ENCODE results near the gene YAP1. TPM values are rescaled to one million over a fixed set of nuclear protein-coding genes. Genes with fewer than 3 reads are reported as not detected.

YAP1 gene
- polyA plus RNA-seq, 1 experiment: 139 TPM

- POLR2A ChIA-PET: no interaction called here
- no peak for DNase-seq (ENCODE audit: low read depth)
- H3K27me3 ChIP-seq (ENCODE audit: control insufficient read depth, insufficient read depth, low read length): no peaks in the 10 kb centered on the region
- H3K4me3 ChIP-seq (ENCODE audit: low read depth, low read length): no peak overlapping the region
- H3K36me3 ChIP-seq (ENCODE audit: control insufficient read depth, insufficient read depth, low read length): no peaks in the 10 kb centered on the region; the same call in 1 of the 2 replicates
- CTCF ChIA-PET: interaction anchor here (1.0 to 1.8 kb wide), 2 partner anchors 12 to 327 kb away, joined by 3 to 4 read pairs; no protein-coding TSS in a partner anchor
- TF ChIP-seq CTCF (IDR thresholded peaks at IDR 0.05; ENCODE audit: insufficient read depth, low read depth, low read length): no peak
Measured at GRCh38 chr11:102168481-102168880, 58.2 kb downstream of the YAP1 start.

- Histone ChIP-seq H3K27me3 (ENCODE audit: control insufficient read depth, insufficient read depth, low read length) (no peaks in the 10 kb centered on the region), H3K36me3 (ENCODE audit: control insufficient read depth, insufficient read depth, low read length) (0 out of 2 replicates have a peak, but pooled peaks cover 2% of the 10 kb centered on the region), H3K4me3 (ENCODE audit: low read depth, low read length) (no peak overlapping the region)
- POLR2A ChIA-PET: interaction anchor here (0.6 kb wide), 1 partner anchor 51 kb away, joined by 3 read pairs; no protein-coding TSS in a partner anchor
- CTCF ChIA-PET: interaction anchor here (1.2 to 1.4 kb wide), 2 partner anchors 13 to 39 kb away, joined by 3 read pairs; no protein-coding TSS in a partner anchor
- no peak for DNase-seq (ENCODE audit: low read depth)
- TF ChIP-seq CTCF (IDR thresholded peaks at IDR 0.05; ENCODE audit: insufficient read depth, low read depth, low read length): no peak
Measured at GRCh38 chr11:102171101-102171500, 60.9 kb downstream of the YAP1 start.

GRCh38 chr11:102172127-102172848 is 62.0 kb downstream of the YAP1 start:
- H3K36me3 ChIP-seq (ENCODE audit: control insufficient read depth, insufficient read depth, low read length): 0 out of 2 replicates have a peak, but pooled peaks cover 2% of the 10 kb centered on the region
- no peak overlapping the region for H3K4me3 ChIP-seq (ENCODE audit: low read depth, low read length)
- CTCF ChIA-PET: interaction anchor here (1.4 kb wide), 1 partner anchor 40 kb away, joined by 3 read pairs; no protein-coding TSS in a partner anchor
- no peaks in the 10 kb centered on the region for H3K27me3 ChIP-seq (ENCODE audit: control insufficient read depth, insufficient read depth, low read length)
- POLR2A ChIA-PET: interaction anchor here (0.7 kb wide), 1 partner anchor 20 kb away, joined by 8 read pairs; no protein-coding TSS in a partner anchor
- DNase-seq (ENCODE audit: low read depth): no peak
- TF ChIP-seq CTCF (IDR thresholded peaks at IDR 0.05; ENCODE audit: insufficient read depth, low read depth, low read length): no peak

- no peak for DNase-seq (ENCODE audit: low read depth)
- H3K27me3 ChIP-seq (ENCODE audit: control insufficient read depth, insufficient read depth, low read length): no peaks in the 10 kb centered on the region
- POLR2A ChIA-PET: no interaction called here
- no peak overlapping the region for H3K4me3 ChIP-seq (ENCODE audit: low read depth, low read length)
- CTCF ChIA-PET: no interaction called here
- H3K36me3 ChIP-seq (ENCODE audit: control insufficient read depth, insufficient read depth, low read length): 0 out of 2 replicates have a peak, but pooled peaks cover 3% of the 10 kb centered on the region
- no peak for TF ChIP-seq CTCF (IDR thresholded peaks at IDR 0.05; ENCODE audit: insufficient read depth, low read depth, low read length)
Measured at GRCh38 chr11:102177126-102177525, 66.9 kb downstream of the YAP1 start.

GRCh38 chr11:102177974-102178631 is 67.9 kb downstream of the YAP1 start:
- POLR2A ChIA-PET: no interaction called here
- CTCF ChIA-PET: interaction anchor here (1.1 kb wide), 1 partner anchor 9 kb away, joined by 3 read pairs; no protein-coding TSS in a partner anchor
- peak; percentile 65 for DNase-seq (ENCODE audit: low read depth)
- no peaks in the 10 kb centered on the region for H3K27me3 ChIP-seq (ENCODE audit: control insufficient read depth, insufficient read depth, low read length)
- 0 out of 2 replicates have a peak, but pooled peaks cover 3% of the 10 kb centered on the region for H3K36me3 ChIP-seq (ENCODE audit: control insufficient read depth, insufficient read depth, low read length)
- no peak for TF ChIP-seq CTCF (IDR thresholded peaks at IDR 0.05; ENCODE audit: insufficient read depth, low read depth, low read length)
- no peak overlapping the region for H3K4me3 ChIP-seq (ENCODE audit: low read depth, low read length)
